DMS 273 (cell line): ENCODE results near the gene S1PR4.
"Not testable (repeated sequence)": the region's sequence is repeated elsewhere in the genome, so short reads cannot be mapped to it uniquely, and the experiment has no call there.

Source experiments
- DNase-seq: peaks from one replicate; lab custom pipeline; 2025; ENCODE audit not compliant: unreplicated experiment; lab: John Stamatoyannopoulos, UW

The S1PR4 gene

GRCh38 chr19:3176715-3177501 is 1.7 kb upstream of the S1PR4 start:
- no peak for DNase-seq

- DNase-seq: no peak
These were observed 587 bp downstream of the S1PR4 start for GRCh38 chr19:3178973-3179738.

- DNase-seq: no peak
These were observed 1.2 kb downstream of the S1PR4 start for GRCh38 chr19:3179739-3180293.

GRCh38 chr19:3183721-3184641 is 5.4 kb downstream of the S1PR4 start:
- no peak for DNase-seq

GRCh38 chr19:3184847-3185460 is 6.4 kb downstream of the S1PR4 start:
- peak; percentile 90 for DNase-seq

- peak; percentile 97 for DNase-seq
These were observed 7.0 kb downstream of the S1PR4 start, which contains the start of gene NCLN for GRCh38 chr19:3185461-3186159. Gene NCLN (plus strand): TSS chr19:3185930. CDS start chr19:3186031, 101 bp downstream.

GRCh38 chr19:3186160-3186688 is 7.7 kb downstream of the S1PR4 start:
- peak; percentile 63 for DNase-seq

GRCh38 chr19:3186891-3187661 is 8.5 kb downstream of the S1PR4 start:
- DNase-seq: no peak

- no peak for DNase-seq
These were observed 9.3 kb downstream of the S1PR4 start for GRCh38 chr19:3187662-3188511.

- no peak for DNase-seq
These were observed 10.3 kb downstream of the S1PR4 start for GRCh38 chr19:3188627-3189596.

GRCh38 chr19:3189702-3190469 is 11.3 kb downstream of the S1PR4 start:
- no peak for DNase-seq

- no peak for DNase-seq
These were observed 11.9 kb downstream of the S1PR4 start for GRCh38 chr19:3190470-3190770.

- DNase-seq: no peak
These were observed 12.6 kb downstream of the S1PR4 start for GRCh38 chr19:3190921-3191805.

GRCh38 chr19:3191806-3192104 is 13.2 kb downstream of the S1PR4 start:
- DNase-seq: not testable (repeated sequence)

- no peak for DNase-seq
These were observed 13.7 kb downstream of the S1PR4 start for GRCh38 chr19:3192228-3192635.
